HG03039 (cell line): Measurements from ENCODE around the gene PLIN5.
"Not testable (repeated sequence)": the region's sequence is repeated elsewhere in the genome, so short reads cannot be mapped to it uniquely, and the experiment has no call there.

Source experiments
- ATAC-seq: cut with Tn5 transposase; IDR thresholded peaks from one replicate; pipeline ENCODE4 v1.9.1; 2021; ENCODE audit warnings: mild to moderate bottlenecking, moderate library complexity; ENCODE audit not compliant: unreplicated experiment

Gene PLIN5

GRCh38 chr19:4568886-4569285 lies 33.9 kb upstream of the PLIN5 start:
- no peak for ATAC-seq

GRCh38 chr19:4567584-4568071 lies 32.6 kb upstream of the PLIN5 start:
- no peak for ATAC-seq

GRCh38 chr19:4566402-4567051 lies 31.5 kb upstream of the PLIN5 start:
- ATAC-seq = no peak

- not testable (repeated sequence) for ATAC-seq
These were observed 28.5 kb upstream of the PLIN5 start for GRCh38 chr19:4563562-4563961.

GRCh38 chr19:4562085-4562484 lies 27.1 kb upstream of the PLIN5 start:
- not testable (repeated sequence) for ATAC-seq

GRCh38 chr19:4559569-4559968 lies 24.5 kb upstream of the PLIN5 start, which contains the start of gene SEMA6B:
SEMA6B (minus strand) TSS chr19:4559684; CDS start chr19:4558457, 1,227 bp downstream.
- no peak for ATAC-seq

GRCh38 chr19:4557971-4558941 lies 23.2 kb upstream of the PLIN5 start:
- no peak for ATAC-seq

GRCh38 chr19:4557144-4557970 lies 22.3 kb upstream of the PLIN5 start:
- ATAC-seq = no peak

GRCh38 chr19:4556597-4557127 lies 21.6 kb upstream of the PLIN5 start:
- ATAC-seq = no peak

- ATAC-seq = no peak
These were observed 20.9 kb upstream of the PLIN5 start for GRCh38 chr19:4555657-4556561.

GRCh38 chr19:4554717-4555116 lies 19.7 kb upstream of the PLIN5 start:
- ATAC-seq = no peak

- ATAC-seq = no peak
These were observed 18.8 kb upstream of the PLIN5 start for GRCh38 chr19:4553775-4554174.

GRCh38 chr19:4553092-4553695 lies 18.2 kb upstream of the PLIN5 start:
- no peak for ATAC-seq

GRCh38 chr19:4552525-4552819 lies 17.4 kb upstream of the PLIN5 start:
- no peak for ATAC-seq

GRCh38 chr19:4550479-4551050 lies 15.5 kb upstream of the PLIN5 start:
- ATAC-seq = no peak

GRCh38 chr19:4550018-4550417 lies 15.0 kb upstream of the PLIN5 start:
- no peak for ATAC-seq

- no peak for ATAC-seq
These were observed 13.2 kb upstream of the PLIN5 start for GRCh38 chr19:4548238-4548584.

GRCh38 chr19:4547303-4548237 lies 12.5 kb upstream of the PLIN5 start:
- no peak for ATAC-seq
